GM12873 (cell line): ENCODE measurements around the gene INPP4A.

Experiments
- TF ChIP-seq, protein P1 (sequence below): IDR thresholded peaks from 2 replicates; pipeline ENCODE4 v1.5.1; 2012; ENCODE audit warnings: low read depth, mild to moderate bottlenecking, moderate library complexity, low read length, control low read depth; ENCODE audit not compliant: insufficient read depth; ENCODE audit errors: missing control alignments

The INPP4A gene

DNA sequence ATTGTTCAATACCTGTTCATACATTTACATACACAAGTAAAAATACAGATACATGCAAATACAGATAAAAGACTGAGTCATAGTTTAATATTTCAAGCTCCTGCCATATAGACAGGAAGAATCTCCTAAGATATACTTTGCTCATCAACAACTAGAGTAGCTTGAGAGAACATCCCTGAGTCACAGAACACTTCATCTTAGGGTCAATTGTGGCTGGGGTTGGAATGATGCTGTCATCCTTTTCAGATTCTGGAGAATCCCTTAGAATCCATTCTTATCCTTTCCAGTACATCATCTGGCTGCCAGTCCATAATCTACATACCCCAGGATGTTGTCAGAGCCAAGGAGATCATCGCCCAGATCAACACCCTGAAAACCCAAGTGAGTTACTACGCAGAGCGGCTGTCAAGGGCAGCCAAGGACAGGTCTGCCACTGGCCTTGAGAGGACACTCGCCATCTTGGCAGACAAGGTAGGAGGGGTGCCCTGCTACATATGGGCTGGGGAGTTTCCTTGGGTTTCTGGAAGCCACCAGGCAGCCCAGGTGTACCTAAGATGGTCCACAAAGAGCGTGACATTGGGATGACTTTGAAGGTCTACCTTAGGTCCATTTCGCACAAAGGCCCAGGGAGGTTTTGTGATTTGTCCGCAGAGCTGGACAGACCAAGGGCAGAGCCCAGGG is 108.0 kb downstream of the INPP4A start:
- TF ChIP-seq, protein P1, sequence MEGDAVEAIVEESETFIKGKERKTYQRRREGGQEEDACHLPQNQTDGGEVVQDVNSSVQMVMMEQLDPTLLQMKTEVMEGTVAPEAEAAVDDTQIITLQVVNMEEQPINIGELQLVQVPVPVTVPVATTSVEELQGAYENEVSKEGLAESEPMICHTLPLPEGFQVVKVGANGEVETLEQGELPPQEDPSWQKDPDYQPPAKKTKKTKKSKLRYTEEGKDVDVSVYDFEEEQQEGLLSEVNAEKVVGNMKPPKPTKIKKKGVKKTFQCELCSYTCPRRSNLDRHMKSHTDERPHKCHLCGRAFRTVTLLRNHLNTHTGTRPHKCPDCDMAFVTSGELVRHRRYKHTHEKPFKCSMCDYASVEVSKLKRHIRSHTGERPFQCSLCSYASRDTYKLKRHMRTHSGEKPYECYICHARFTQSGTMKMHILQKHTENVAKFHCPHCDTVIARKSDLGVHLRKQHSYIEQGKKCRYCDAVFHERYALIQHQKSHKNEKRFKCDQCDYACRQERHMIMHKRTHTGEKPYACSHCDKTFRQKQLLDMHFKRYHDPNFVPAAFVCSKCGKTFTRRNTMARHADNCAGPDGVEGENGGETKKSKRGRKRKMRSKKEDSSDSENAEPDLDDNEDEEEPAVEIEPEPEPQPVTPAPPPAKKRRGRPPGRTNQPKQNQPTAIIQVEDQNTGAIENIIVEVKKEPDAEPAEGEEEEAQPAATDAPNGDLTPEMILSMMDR, result no peak

DNA sequence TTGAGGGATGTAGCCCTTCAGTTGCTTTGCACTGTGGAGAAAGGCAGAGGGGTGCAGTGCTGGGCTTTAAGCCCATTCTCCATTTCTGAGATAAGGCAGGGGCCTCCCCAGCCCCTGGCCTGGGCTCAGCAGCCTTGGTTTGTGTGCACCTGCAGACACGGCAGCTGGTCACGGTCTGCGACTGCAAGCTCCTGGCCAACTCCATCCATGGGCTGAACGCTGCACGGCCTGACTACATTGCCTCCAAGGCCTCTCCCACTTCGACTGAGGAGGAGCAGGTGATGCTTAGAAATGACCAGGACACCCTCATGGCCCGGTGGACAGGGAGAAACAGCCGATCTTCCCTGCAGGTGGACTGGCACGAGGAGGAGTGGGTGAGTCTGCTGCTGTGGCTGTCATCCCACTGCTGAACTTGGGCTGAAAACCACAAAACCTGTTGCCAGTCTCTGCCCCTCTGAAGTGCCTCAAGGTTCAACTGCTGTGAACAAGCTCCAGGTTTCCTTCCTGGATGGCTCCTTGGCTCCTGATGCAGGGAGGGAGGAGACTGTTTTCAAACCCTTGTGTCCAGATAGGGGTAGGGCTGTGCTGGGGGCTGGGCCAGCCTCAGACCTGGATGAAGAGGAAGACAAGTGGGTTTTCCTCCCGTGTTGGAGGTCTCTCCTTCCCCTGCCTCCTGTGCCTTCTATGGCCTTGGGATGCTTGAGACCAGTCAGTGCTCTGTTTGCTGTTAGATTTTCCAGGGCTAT is 109.6 kb downstream of the INPP4A start:
- TF ChIP-seq, protein P1, result no peak

DNA sequence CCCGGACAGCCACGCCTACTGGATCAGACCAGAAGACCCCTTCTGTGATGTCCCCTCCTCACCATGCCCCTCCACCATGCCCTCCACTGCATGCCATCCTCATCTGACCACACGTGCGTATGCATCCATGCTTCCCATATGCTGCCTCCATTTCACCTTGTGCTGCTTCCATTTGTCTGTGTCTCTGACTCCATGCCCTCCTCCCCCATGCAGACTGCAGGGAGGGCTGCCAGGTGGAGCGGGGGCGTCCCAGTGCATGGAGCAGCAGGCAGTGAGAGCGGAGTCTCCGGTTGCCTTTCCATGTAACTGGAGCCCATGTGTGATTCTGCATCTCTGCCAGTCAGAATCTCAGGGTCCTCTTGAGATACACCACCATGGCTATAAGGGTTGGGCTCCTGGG is 111.0 kb downstream of the INPP4A start:
- TF ChIP-seq, protein P1, result no peak

DNA sequence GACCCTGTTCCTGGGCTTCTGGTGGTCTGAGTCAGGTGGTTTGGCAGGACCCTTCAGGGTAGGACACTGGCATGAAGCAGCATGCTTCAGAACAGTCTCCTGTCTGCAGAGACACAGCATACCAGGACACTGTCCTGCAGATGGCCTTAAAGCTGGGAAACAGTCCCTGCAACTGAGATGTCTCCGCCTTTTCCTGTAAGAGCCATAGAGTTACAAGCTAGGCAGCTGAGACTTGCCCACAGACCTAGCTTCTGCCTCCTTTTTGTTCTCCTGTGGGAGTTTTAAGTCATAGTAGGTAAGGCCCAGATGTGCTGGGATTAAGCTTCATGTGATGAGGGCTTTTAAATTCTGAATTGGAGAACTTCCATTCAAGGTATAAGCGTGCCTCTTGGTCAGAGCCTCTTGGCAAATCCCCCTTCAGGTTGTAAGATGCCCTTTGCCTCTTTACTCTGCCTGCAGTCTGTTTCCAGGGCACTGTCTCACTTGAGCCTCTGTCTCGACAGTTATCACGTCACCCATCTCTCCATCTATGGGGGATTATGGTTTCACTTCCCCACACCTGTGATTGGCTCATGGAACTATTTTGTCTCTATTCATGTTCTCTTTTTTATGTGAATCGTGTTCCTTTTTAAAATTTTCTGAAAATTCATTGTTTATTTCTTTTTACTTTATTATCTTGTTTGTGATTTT is 111.8 kb downstream of the INPP4A start:
- TF ChIP-seq, protein P1, result no peak

DNA sequence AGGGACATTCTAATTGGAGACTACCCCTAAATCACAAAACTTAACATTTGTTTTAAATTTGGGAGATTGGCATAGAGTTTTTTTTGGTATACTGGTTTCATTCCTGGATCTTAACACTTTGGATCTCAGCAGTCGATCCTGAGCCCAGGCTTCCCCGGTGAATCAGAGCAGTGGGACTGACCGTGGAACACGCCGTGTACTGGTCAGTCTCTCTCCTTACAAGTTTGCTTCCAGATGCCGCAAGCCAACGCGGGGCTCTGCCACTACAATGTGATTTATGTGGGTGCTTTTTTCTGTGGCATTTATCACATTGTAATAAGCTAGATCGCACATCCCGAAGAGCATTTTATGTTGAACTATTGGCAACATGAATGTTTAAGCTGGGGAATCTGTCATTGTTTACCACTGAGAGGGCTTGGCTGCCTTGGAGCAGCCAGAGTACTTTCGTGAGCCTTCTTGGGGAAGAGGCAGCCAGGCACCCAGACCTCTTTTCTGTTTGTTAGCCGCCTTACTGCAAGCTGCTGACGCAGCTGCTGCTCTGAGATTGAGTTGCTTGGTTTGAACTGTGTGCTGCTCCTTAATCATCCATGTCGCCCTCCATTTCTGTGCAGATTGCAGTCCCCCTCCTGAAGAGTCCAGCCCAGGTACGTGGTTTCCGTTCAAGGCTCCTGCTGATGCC is 114.3 kb downstream of the INPP4A start:
- TF ChIP-seq, protein P1, result no peak

DNA sequence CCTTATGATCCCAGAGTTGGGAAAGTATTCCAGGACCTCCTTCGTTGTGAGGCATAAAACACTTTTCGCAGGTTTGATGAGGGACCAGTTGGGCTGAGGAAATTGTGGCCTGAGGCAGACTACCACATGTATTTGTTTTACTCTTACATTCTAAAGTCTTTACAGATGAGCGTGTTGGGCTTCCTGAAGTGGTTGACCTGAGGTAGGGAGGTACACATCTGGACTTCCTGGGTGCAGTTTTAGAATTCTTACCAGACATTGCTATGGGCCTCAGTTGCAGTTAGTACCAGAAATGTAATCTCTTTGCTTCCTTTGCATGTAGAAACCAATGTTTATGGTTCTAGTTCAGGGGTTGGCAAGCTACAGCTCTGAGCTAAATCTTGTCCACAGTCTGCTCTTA is 114.9 kb downstream of the INPP4A start:
- TF ChIP-seq, protein P1, result no peak
